Measurements from ENCODE around the gene PFN4.

PFN4 gene

DNA sequence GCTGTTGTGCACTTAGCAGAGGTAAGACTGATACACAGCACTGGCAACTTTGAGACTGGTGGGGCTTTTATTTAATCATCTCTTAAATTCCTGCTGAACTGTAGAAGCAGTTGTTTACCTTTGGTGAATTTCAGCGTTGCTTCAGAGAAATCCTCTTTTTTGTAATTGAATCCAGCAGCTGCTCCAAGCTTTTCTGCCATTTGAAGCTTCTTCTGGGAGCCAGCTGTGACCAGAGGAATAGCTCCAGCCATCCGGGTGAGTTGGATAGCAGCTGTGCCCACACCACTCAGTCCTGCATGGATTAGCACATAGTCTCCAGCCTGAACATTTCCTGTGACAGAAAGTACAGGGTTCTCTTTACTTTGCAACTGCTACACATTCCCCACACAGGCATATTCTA, 42.4 kb downstream of the PFN4 start:
- no peak for DNase-seq (ENCODE audit: low spot score)
- FAIRE-seq: no peak

- FAIRE-seq (no peak), DNase-seq (ENCODE audit: low spot score) (no peak)
These were observed 45.3 kb downstream of the PFN4 start for GRCh38 chr2:24077879-24078278.

DNA sequence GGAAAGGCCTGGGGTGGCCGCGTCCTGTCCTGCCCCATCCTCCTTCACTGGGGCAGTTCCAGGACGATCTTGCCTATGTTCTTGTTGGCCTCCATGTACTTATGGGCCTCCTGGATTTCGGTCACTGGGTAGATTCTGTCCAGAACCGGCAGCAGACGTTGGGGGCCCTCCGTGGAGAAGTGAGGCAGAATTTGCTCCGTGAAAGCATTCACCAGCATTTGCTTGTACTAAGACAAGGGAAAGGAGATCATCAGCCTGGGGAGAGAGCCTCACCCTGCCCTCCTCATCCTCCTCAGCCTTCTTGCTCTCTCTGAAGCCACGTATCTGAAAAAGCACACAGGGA, 45.6 kb downstream of the PFN4 start:
- FAIRE-seq: no peak

GRCh38 chr2:24076849-24077534, 46.1 kb downstream of the PFN4 start:
- FAIRE-seq (no peak), DNase-seq (ENCODE audit: low spot score) (no peak)

More for the DNA sequence above, 45.6 kb downstream of the PFN4 start:
- DNase-seq (ENCODE audit: low spot score): no peak

DNA sequence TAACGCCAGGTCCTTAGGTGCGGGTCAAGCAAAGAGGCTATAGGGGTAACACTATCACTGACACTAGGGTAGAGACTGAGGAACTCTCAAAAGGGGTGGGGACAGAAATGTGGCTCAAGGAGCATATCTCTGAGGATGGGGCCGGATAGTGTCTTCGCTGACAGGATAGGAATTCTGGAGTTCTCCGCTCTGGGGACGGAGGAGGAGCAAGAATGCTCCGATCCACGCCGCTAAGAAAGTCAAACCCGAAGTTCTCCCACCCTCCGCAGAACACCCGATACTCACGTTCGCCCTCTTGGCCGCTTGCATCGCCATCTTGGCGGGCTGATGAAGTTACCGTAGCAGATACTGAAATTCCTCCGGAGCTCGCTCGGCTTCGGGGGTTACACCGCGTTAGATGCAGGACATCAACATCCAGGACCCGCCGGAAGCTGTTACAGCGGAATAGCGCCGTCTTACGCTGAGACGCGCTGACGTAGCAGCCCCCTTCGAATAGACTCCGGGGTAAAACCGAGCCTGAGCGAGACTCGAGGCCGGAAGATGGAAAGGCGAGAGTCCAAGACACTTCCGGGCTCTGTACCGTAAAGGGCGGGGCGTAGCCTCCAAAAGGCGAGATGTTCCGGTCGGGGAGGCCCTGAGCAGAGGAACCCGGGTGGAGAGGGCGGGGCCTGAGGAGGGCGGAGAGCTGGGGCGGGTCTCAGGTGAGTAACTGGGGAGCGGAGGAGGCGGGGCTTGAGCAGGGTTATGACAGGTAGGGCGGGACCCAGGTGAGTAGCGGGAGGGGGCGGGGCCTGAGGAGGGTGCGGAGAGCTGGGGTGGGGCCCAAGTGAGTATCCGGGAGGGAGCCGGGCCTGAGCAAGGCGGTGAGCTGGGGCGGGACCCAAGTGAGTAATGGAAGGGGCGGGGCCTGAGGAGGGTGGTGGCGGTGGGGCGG, 47.0 kb downstream of the PFN4 start, which contains the start of gene SF3B6:
TSS of gene SF3B6 (minus strand) at position 412 of the 934 bp plus-strand sequence. CDS start at position 315, 97 bp downstream.
- DNase-seq (ENCODE audit: low spot score) (peak; percentile 96), FAIRE-seq (peak; percentile 86)

DNA sequence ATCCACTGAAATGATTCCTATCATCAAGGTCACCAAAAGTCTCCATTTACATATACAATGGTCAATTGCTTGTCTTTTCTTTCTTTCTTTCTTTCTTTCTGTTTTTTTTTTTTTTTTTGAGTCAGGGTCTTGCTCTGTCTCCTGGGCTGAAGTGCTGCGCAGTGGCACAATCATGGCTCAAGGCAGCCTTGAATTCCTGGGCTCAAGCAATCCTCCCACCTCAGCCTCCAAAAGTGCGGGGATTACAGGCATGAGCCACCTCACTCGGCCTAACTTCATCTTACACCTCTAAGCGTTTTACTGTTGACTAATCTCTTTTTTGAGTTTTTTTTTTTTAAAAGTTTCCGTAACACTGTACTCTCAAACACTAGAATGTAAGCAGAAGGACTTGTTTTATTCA, 47.9 kb downstream of the PFN4 start:
- DNase-seq (ENCODE audit: low spot score) (no peak), FAIRE-seq (no peak)

- no peak for DNase-seq (ENCODE audit: low spot score)
- FAIRE-seq: no peak
These were observed 49.3 kb downstream of the PFN4 start for GRCh38 chr2:24073816-24074215.

DNA sequence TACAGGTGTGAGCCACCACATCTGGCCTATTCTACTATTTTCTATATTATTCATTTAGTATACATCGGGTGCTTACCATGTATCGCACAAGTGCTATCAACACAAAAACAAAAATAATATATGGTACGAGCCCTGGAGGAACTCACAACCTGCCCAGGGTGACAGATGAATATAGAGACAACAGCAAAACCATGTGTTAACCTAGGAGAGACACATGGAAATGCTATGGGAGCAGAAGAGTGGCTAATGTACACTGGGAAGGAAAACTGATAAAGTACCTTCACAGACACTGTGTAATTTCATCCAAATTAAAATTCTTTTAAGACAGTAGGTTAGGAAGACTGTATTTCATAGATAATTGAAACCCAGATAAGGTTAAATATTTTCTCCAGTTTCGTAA, 50.9 kb downstream of the PFN4 start:
- DNase-seq (ENCODE audit: low spot score): no peak
- no peak for FAIRE-seq

GRCh38 chr2:24065341-24065740, 57.8 kb downstream of the PFN4 start:
- no peak for FAIRE-seq
- DNase-seq (ENCODE audit: low spot score): no peak
